ENCODE results near the gene ID2.
A peak's percentile ranks its signal among the peaks of the same experiment; 100 is the strongest.

The ID2 gene

GRCh38 chr2:8670580-8670979 is 11.3 kb upstream of the ID2 start:
- DNase-seq, result no peak

- DNase-seq, result no peak
Measured at GRCh38 chr2:8671176-8671575, 10.7 kb upstream of the ID2 start.

GRCh38 chr2:8671802-8672201 is 10.1 kb upstream of the ID2 start:
- no peak for DNase-seq

GRCh38 chr2:8672940-8673339 is 8.9 kb upstream of the ID2 start:
- DNase-seq, result no peak

- DNase-seq, result no peak
Measured at GRCh38 chr2:8673381-8673780, 8.5 kb upstream of the ID2 start.

GRCh38 chr2:8674420-8675009 is 7.3 kb upstream of the ID2 start:
- DNase-seq, result no peak

- no peak for DNase-seq
Measured at GRCh38 chr2:8675543-8675942, 6.3 kb upstream of the ID2 start.

- DNase-seq, result no peak
Measured at GRCh38 chr2:8676191-8676920, 5.5 kb upstream of the ID2 start.

- no peak for DNase-seq
Measured at GRCh38 chr2:8676921-8677645, 4.8 kb upstream of the ID2 start.

- DNase-seq, result peak; percentile 89
Measured at GRCh38 chr2:8677646-8678592, 3.9 kb upstream of the ID2 start.

- DNase-seq, result peak; percentile 93
Measured at GRCh38 chr2:8678731-8679566, 2.9 kb upstream of the ID2 start.

GRCh38 chr2:8679567-8679826 is 2.4 kb upstream of the ID2 start:
- no peak for DNase-seq

- DNase-seq, result peak; percentile 94
Measured at GRCh38 chr2:8679827-8680731, 1.8 kb upstream of the ID2 start.

- peak; percentile 78 for DNase-seq
Measured at GRCh38 chr2:8680822-8681760, 765 bp upstream of the ID2 start.

GRCh38 chr2:8682719-8683667 is 1.1 kb downstream of the ID2 start:
- DNase-seq, result peak; percentile 82

- peak; percentile 24 for DNase-seq
Measured at GRCh38 chr2:8684540-8684877, 2.7 kb downstream of the ID2 start.

- DNase-seq, result no peak
Measured at GRCh38 chr2:8684878-8685696, 3.2 kb downstream of the ID2 start.
